OCI-LY3 (cell line): ENCODE measurements around the gene HIP1R.

ENCODE experiments used
- H2AFZ ChIP-seq: fragments of 200-600, 300-600 bp; shearing (Covaris generic); 2 replicates; pipeline ENCODE4 v1.6.0; 2014; ENCODE audit warnings: antibody characterized with exemption, low read depth, low read length
- H3K27ac ChIP-seq: fragments of 200-600, 300-600 bp; sonication (generic); 2 replicates; pipeline ENCODE4 v1.5.1; 2014; ENCODE audit warnings: mild to moderate bottlenecking, low read length, moderate library complexity, mixed read lengths
- H3K27me3 ChIP-seq: fragments of 200-600, 300-600 bp; sonication (generic); 2 replicates; pipeline ENCODE4 v1.6.1; 2014; ENCODE audit warnings: low read depth, low read length, mixed read lengths
- H3K36me3 ChIP-seq: fragments of 200-600, 300-600 bp; sonication (generic); replicated peaks from 2 replicates; pipeline ENCODE3; 2014; ENCODE audit warnings: low read depth, low read length, mixed read lengths
- H3K4me1 ChIP-seq: fragments of 300-600, 200-600 bp; sonication (generic); 2 replicates; pipeline ENCODE4 v1.6.1; 2014; ENCODE audit warnings: low read length, mixed read lengths
- H3K4me2 ChIP-seq: fragments of 200-600, 300-600 bp; sonication (generic); 2 replicates; pipeline ENCODE4 v1.6.1; 2014; ENCODE audit warnings: low read length, mixed read lengths
- H3K4me3 ChIP-seq: fragments of 300-600, 200-600 bp; sonication (generic); 2 replicates; pipeline ENCODE4 v1.5.1; 2014; ENCODE audit warnings: antibody characterized with exemption, mild to moderate bottlenecking, low read length, moderate library complexity
- H3K79me2 ChIP-seq: fragments of 300-600, 200-600 bp; shearing (Covaris generic); 2 replicates; pipeline ENCODE4 v1.6.1; 2014; ENCODE audit warnings: mild to moderate bottlenecking, low read length, mixed read lengths
- H3K9ac ChIP-seq: fragments of 300-600, 200-600 bp; shearing (Covaris generic); 2 replicates; pipeline ENCODE4 v1.6.0; 2014; ENCODE audit warnings: mild to moderate bottlenecking, low read length, moderate library complexity
- H3K9me3 ChIP-seq: fragments of 200-600, 300-600 bp; shearing (Covaris generic); 2 replicates; pipeline ENCODE4 v1.6.1; 2014; ENCODE audit warnings: low read length, mixed read lengths; ENCODE audit not compliant: insufficient read depth
- H4K20me1 ChIP-seq: fragments of 200-600, 300-600 bp; sonication (generic); 2 replicates; pipeline ENCODE4 v1.6.1; 2016; ENCODE audit warnings: low read length, mixed read lengths; ENCODE audit not compliant: insufficient read depth
- CTCF ChIP-seq: fragments of 200-600, 300-600 bp; sonication (generic); IDR thresholded peaks from 2 replicates; pipeline ENCODE4 v1.5.1; 2014; ENCODE audit warnings: antibody characterized with exemption, low read length, low read depth
- EZH2phosphoT487 ChIP-seq: fragments of 200-600 bp; shearing (Covaris generic); IDR thresholded peaks from 2 replicates; pipeline ENCODE4 v1.6.1; 2018; ENCODE audit warnings: antibody characterized with exemption, mixed run types, low read depth

Gene HIP1R

GRCh38 chr12:122852336-122853275 is 17.3 kb downstream of the HIP1R start:
- Histone ChIP-seq H2AFZ (no peak overlapping the region), H3K79me2 (no peaks in the 10 kb centered on the region), H3K9ac (no peak overlapping the region), H3K4me1 (no peaks in the 10 kb centered on the region), H3K4me2 (no peak overlapping the region), H3K4me3 (no peak overlapping the region), H3K9me3 (no peaks in the 10 kb centered on the region), H4K20me1 (no peaks in the 10 kb centered on the region), H3K36me3 (no peaks in the 10 kb centered on the region), H3K27me3 (no peaks in the 10 kb centered on the region), H3K27ac (no peak overlapping the region)
- TF ChIP-seq CTCF (no peak), EZH2phosphoT487 (no peak)

- TF ChIP-seq EZH2phosphoT487 (no peak), CTCF (no peak)
Measured at GRCh38 chr12:122853582-122854245, 18.5 kb downstream of the HIP1R start.

GRCh38 chr12:122854554-122854953 is 19.3 kb downstream of the HIP1R start:
- no peaks in the 10 kb centered on the region for H3K27me3 ChIP-seq
- TF ChIP-seq CTCF = no peak
- TF ChIP-seq EZH2phosphoT487 = no peak
- H3K79me2 ChIP-seq = no peaks in the 10 kb centered on the region
- H3K4me3 ChIP-seq = no peak overlapping the region
- no peak overlapping the region for H2AFZ ChIP-seq
- H3K9ac ChIP-seq = no peak overlapping the region
- no peaks in the 10 kb centered on the region for H3K9me3 ChIP-seq
- no peaks in the 10 kb centered on the region for H3K36me3 ChIP-seq
- no peak overlapping the region for H3K4me2 ChIP-seq
- no peak overlapping the region for H3K27ac ChIP-seq
- no peaks in the 10 kb centered on the region for H4K20me1 ChIP-seq
- H3K4me1 ChIP-seq = no peaks in the 10 kb centered on the region

More at GRCh38 chr12:122853582-122854245, 18.5 kb downstream of the HIP1R start:
- no peak overlapping the region for H3K4me2 ChIP-seq
- H2AFZ ChIP-seq = no peak overlapping the region
- no peaks in the 10 kb centered on the region for H3K79me2 ChIP-seq
- no peak overlapping the region for H3K9ac ChIP-seq
- H3K4me1 ChIP-seq = no peaks in the 10 kb centered on the region
- no peak overlapping the region for H3K27ac ChIP-seq
- no peaks in the 10 kb centered on the region for H4K20me1 ChIP-seq
- no peak overlapping the region for H3K4me3 ChIP-seq
- H3K27me3 ChIP-seq = no peaks in the 10 kb centered on the region
- H3K9me3 ChIP-seq = no peaks in the 10 kb centered on the region
- no peaks in the 10 kb centered on the region for H3K36me3 ChIP-seq
